HUES48 (cell line): ENCODE data around the gene ABCB4.

Experiments
- H3K27ac ChIP-seq: one replicate; pipeline ENCODE4 v1.7.0; 2013; ENCODE audit warnings: low read depth, low read length, inconsistent platforms
- H3K27me3 ChIP-seq: 2 replicates; pipeline ENCODE4 v1.6.1; 2013; ENCODE audit warnings: mild to moderate bottlenecking, low read length; ENCODE audit not compliant: control insufficient read depth, insufficient read depth
- H3K36me3 ChIP-seq: 2 replicates; pipeline ENCODE4 v1.6.1; 2013; ENCODE audit warnings: low read length; ENCODE audit not compliant: control insufficient read depth, insufficient read depth
- H3K4me1 ChIP-seq: 2 replicates; pipeline ENCODE4 v1.6.1; 2013; ENCODE audit warnings: mild to moderate bottlenecking, low read length; ENCODE audit not compliant: control insufficient read depth, insufficient read depth
- H3K4me3 ChIP-seq: 2 replicates; pipeline ENCODE4 v1.5.1; 2013; ENCODE audit warnings: mild to moderate bottlenecking, low read depth, low read length
- H3K9ac ChIP-seq: 2 replicates; pipeline ENCODE4 v1.6.1; 2013; ENCODE audit warnings: mild to moderate bottlenecking, low read depth, low read length, moderate library complexity
- H3K9me3 ChIP-seq: 2 replicates; pipeline ENCODE4 v1.6.1; 2013; ENCODE audit warnings: low read length; ENCODE audit not compliant: control insufficient read depth, insufficient read depth

Gene ABCB4

GRCh38 chr7:87505557-87506245 is 30.2 kb upstream of the ABCB4 start:
- H3K4me1 ChIP-seq = no peaks in the 10 kb centered on the region
- H3K36me3 ChIP-seq = no peaks in the 10 kb centered on the region
- no peaks in the 10 kb centered on the region for H3K9me3 ChIP-seq
- no peak overlapping the region for H3K9ac ChIP-seq
- no peak overlapping the region for H3K4me3 ChIP-seq
- H3K27me3 ChIP-seq = no peaks in the 10 kb centered on the region
- H3K27ac ChIP-seq = no peak overlapping the region

- H3K9ac ChIP-seq = no peak overlapping the region
- H3K36me3 ChIP-seq = no peaks in the 10 kb centered on the region
Observed at GRCh38 chr7:87505122-87505521, 29.6 kb upstream of the ABCB4 start.

GRCh38 chr7:87499494-87499893 is 24.0 kb upstream of the ABCB4 start:
- Histone ChIP-seq H3K4me1 (no peaks in the 10 kb centered on the region), H3K27me3 (no peaks in the 10 kb centered on the region), H3K36me3 (no peaks in the 10 kb centered on the region), H3K9ac (no peak overlapping the region), H3K27ac (no peak overlapping the region), H3K9me3 (no peaks in the 10 kb centered on the region), H3K4me3 (no peak overlapping the region)

More at GRCh38 chr7:87505122-87505521, 29.6 kb upstream of the ABCB4 start:
- no peak overlapping the region for H3K27ac ChIP-seq
- H3K9me3 ChIP-seq = no peaks in the 10 kb centered on the region
- no peaks in the 10 kb centered on the region for H3K27me3 ChIP-seq
- no peak overlapping the region for H3K4me3 ChIP-seq
- no peaks in the 10 kb centered on the region for H3K4me1 ChIP-seq

GRCh38 chr7:87498893-87499292 is 23.4 kb upstream of the ABCB4 start:
- H3K27me3 ChIP-seq = no peaks in the 10 kb centered on the region
- H3K9me3 ChIP-seq = no peaks in the 10 kb centered on the region
- H3K36me3 ChIP-seq = no peaks in the 10 kb centered on the region
- no peak overlapping the region for H3K27ac ChIP-seq
- no peak overlapping the region for H3K4me3 ChIP-seq
- no peaks in the 10 kb centered on the region for H3K4me1 ChIP-seq
- no peak overlapping the region for H3K9ac ChIP-seq

- Histone ChIP-seq H3K9ac (no peak overlapping the region), H3K36me3 (no peaks in the 10 kb centered on the region), H3K4me1 (no peaks in the 10 kb centered on the region), H3K4me3 (no peak overlapping the region), H3K27me3 (no peaks in the 10 kb centered on the region), H3K9me3 (no peaks in the 10 kb centered on the region), H3K27ac (no peak overlapping the region)
Observed at GRCh38 chr7:87497482-87497881, 22.0 kb upstream of the ABCB4 start.

- no peaks in the 10 kb centered on the region for H3K4me1 ChIP-seq
- H3K9me3 ChIP-seq = no peaks in the 10 kb centered on the region
- H3K27ac ChIP-seq = no peak overlapping the region
Observed at GRCh38 chr7:87495366-87495765, 19.9 kb upstream of the ABCB4 start.

GRCh38 chr7:87494454-87494853 is 19.0 kb upstream of the ABCB4 start:
- no peaks in the 10 kb centered on the region for H3K27me3 ChIP-seq
- H3K27ac ChIP-seq = no peak overlapping the region
- H3K4me1 ChIP-seq = no peaks in the 10 kb centered on the region

More at GRCh38 chr7:87495366-87495765, 19.9 kb upstream of the ABCB4 start:
- Histone ChIP-seq H3K36me3 (no peaks in the 10 kb centered on the region), H3K9ac (no peak overlapping the region), H3K4me3 (no peak overlapping the region), H3K27me3 (no peaks in the 10 kb centered on the region)

GRCh38 chr7:87483131-87483530 is 7.7 kb upstream of the ABCB4 start:
- no peak overlapping the region for H3K27ac ChIP-seq
- no peak overlapping the region for H3K9ac ChIP-seq
- peaks cover 3% of the 10 kb centered on the region; the same call in 1 of the 2 replicates for H3K4me1 ChIP-seq
- H3K9me3 ChIP-seq = no peaks in the 10 kb centered on the region
- no peaks in the 10 kb centered on the region for H3K27me3 ChIP-seq
- H3K4me3 ChIP-seq = no peak overlapping the region
- no peaks in the 10 kb centered on the region for H3K36me3 ChIP-seq

More at GRCh38 chr7:87494454-87494853, 19.0 kb upstream of the ABCB4 start:
- Histone ChIP-seq H3K4me3 (no peak overlapping the region), H3K36me3 (no peaks in the 10 kb centered on the region), H3K9me3 (no peaks in the 10 kb centered on the region), H3K9ac (no peak overlapping the region)

- no peak overlapping the region for H3K27ac ChIP-seq
- H3K4me1 ChIP-seq = peaks cover 3% of the 10 kb centered on the region; the same call in 1 of the 2 replicates
- H3K9me3 ChIP-seq = no peaks in the 10 kb centered on the region
- H3K9ac ChIP-seq = no peak overlapping the region
- peaks cover 7% of the 10 kb centered on the region for H3K27me3 ChIP-seq
- no peak overlapping the region for H3K4me3 ChIP-seq
- no peaks in the 10 kb centered on the region for H3K36me3 ChIP-seq
Observed at GRCh38 chr7:87482115-87482514, 6.6 kb upstream of the ABCB4 start.

- Histone ChIP-seq H3K27ac (no peak overlapping the region), H3K4me1 (peaks cover 7% of the 10 kb centered on the region; the same call in 1 of the 2 replicates), H3K27me3 (peaks cover 23% of the 10 kb centered on the region), H3K9me3 (no peaks in the 10 kb centered on the region), H3K9ac (no peak overlapping the region), H3K4me3 (no peak overlapping the region), H3K36me3 (no peaks in the 10 kb centered on the region)
Observed at GRCh38 chr7:87480386-87480785, 4.9 kb upstream of the ABCB4 start.

GRCh38 chr7:87479951-87480350 is 4.5 kb upstream of the ABCB4 start:
- H3K27me3 ChIP-seq = peaks cover 28% of the 10 kb centered on the region
- no peak overlapping the region for H3K4me3 ChIP-seq
- H3K9ac ChIP-seq = no peak overlapping the region
- no peak overlapping the region for H3K27ac ChIP-seq
- H3K4me1 ChIP-seq = peaks cover 10% of the 10 kb centered on the region
- H3K36me3 ChIP-seq = no peaks in the 10 kb centered on the region
- no peaks in the 10 kb centered on the region for H3K9me3 ChIP-seq
